A549 (cell line): ENCODE data around the gene RNF214.

Experiments
- CEBPB ChIP-seq, 2 experiments: fragments of >200 bp in 1 of 2; sonication (Bioruptor Twin) in 1 of 2; formaldehyde crosslinking in 1 of 2; IDR thresholded peaks; 2 replicates each; pipeline ENCODE4 v1.6.1; 2012 to 2016
- EP300 ChIP-seq, 2 experiments: fragments of >200 bp; sonication (Bioruptor Twin); formaldehyde crosslinking; IDR thresholded peaks; 2 replicates in 1 of 2; 3 replicates in 1 of 2; pipeline ENCODE4 v1.6.1; 2016 to 2017
- HDAC2 ChIP-seq: fragments of 200-600 bp; sonication (generic); IDR thresholded peaks from 2 replicates; pipeline ENCODE4 v1.6.1; 2016
- JUNB ChIP-seq: fragments of >200 bp; sonication (Bioruptor Twin); formaldehyde crosslinking; IDR thresholded peaks from 2 replicates; pipeline ENCODE4 v1.6.1; 2016
- POLR2A ChIP-seq: IDR thresholded peaks from 2 replicates; pipeline ENCODE4 v1.6.1; 2012; ENCODE audit warnings: mild to moderate bottlenecking, low read length
- SMC3 ChIP-seq: fragments of >200 bp; sonication (Bioruptor Twin); formaldehyde crosslinking; IDR thresholded peaks from 3 replicates; pipeline ENCODE4 v1.6.1; 2018; ENCODE audit warnings: inconsistent platforms
- TF ChIP-seq, protein P1 (sequence below): fragments of >200 bp; sonication (Bioruptor Twin); formaldehyde crosslinking; IDR thresholded peaks from 3 replicates; pipeline ENCODE4 v1.5.1; 2016

DNA sequence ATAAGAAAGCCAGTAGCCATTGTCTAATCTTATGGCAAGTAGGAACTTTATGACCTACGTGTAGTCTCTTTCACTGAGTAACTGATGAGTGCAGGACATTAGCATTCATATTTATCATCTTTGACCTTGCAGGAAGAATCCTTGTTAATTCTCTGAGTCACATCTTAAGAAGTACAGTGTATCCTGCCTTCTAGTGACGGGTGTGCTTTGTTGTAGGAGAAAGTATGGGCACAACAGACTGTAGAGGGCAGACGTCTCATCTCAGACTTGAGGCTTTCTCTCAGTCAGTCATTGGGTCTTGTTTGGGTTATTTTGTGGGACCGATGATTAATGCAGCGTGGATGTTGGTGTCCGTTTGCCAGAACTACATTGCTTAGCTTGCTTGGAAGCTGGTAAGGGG, 6.8 kb downstream of the RNF214 start:
- TF ChIP-seq, protein P1, sequence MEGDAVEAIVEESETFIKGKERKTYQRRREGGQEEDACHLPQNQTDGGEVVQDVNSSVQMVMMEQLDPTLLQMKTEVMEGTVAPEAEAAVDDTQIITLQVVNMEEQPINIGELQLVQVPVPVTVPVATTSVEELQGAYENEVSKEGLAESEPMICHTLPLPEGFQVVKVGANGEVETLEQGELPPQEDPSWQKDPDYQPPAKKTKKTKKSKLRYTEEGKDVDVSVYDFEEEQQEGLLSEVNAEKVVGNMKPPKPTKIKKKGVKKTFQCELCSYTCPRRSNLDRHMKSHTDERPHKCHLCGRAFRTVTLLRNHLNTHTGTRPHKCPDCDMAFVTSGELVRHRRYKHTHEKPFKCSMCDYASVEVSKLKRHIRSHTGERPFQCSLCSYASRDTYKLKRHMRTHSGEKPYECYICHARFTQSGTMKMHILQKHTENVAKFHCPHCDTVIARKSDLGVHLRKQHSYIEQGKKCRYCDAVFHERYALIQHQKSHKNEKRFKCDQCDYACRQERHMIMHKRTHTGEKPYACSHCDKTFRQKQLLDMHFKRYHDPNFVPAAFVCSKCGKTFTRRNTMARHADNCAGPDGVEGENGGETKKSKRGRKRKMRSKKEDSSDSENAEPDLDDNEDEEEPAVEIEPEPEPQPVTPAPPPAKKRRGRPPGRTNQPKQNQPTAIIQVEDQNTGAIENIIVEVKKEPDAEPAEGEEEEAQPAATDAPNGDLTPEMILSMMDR, result 0 out of 3 replicates have a peak, but pooled peaks have one; percentile 12
- TF ChIP-seq SMC3, result no peak
- no peak for TF ChIP-seq HDAC2
- no peak for TF ChIP-seq JUNB
- no peak for TF ChIP-seq EP300 (IDR thresholded peaks at IDR 0.05)
- TF ChIP-seq CEBPB (IDR thresholded peaks at IDR 0.05), result no peak
- no peak for TF ChIP-seq POLR2A
